Measurements from ENCODE around the gene IGF2BP3. TPM values are rescaled to one million over a fixed set of nuclear protein-coding genes. Genes with fewer than 3 reads are reported as not detected.
A peak's percentile ranks its signal among the peaks of the same experiment; 100 is the strongest.

The IGF2BP3 gene
- total and polyA plus RNA-seq, 10 of the 15 experiments (the other 5 are each of a cell fraction or from before 2014, with no cell fraction given), result 4.6 to 61.2 (median 36.9) TPM

DNA sequence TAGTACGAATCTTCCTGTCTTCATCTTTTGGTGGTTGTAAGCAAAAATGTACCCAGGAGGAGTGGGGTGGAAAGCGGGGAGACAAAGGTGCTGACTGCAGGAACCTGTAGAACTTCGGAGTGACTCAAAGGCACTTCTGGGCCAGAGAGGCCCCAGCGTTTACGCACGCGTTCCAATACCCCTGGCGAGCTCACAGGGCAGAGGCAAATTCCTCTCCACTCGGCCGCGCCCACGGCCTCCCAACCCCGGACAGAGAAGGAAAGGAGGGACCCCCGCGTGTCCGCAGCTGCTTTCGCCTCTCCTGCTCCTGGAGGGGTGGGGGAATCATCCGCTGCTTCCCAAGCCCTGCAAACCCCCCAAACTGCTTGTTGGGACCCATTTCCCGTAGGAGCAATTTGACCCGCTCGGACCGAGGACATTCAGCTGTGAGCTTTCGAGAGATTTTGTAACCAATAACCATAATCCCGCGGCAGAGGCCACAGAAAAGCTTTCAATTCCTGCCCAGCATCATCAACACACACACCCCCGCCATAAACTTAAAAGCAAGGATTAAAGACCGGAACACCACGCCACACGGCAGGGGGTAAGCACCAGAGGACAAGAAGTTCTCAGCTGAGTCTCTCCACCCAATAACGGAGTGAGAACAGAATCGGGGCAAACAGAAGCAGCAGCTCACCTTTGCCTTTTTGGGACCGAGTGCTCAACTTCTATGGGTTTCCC is 2.3 kb downstream of the IGF2BP3 start:
- Histone ChIP-seq H3K4me1 (ENCODE audit: control insufficient read depth, insufficient read depth, low read length) (peaks cover 10% of the 10 kb centered on the region), H3K9ac (ENCODE audit: control insufficient read depth, insufficient read depth, low read length) (peak overlapping the region; percentile 96), H3K4me2 (ENCODE audit: control insufficient read depth, insufficient read depth) (peak overlapping the region; percentile 60), H3K36me3 (ENCODE audit: control insufficient read depth in 2 of 2, insufficient read depth in 2 of 2, low read length in 1 of 2) (no peaks in the 10 kb centered on the region), H3K27ac (ENCODE audit: control insufficient read depth, insufficient read depth) (peak overlapping the region; percentile 94), H3K9me3 (replicated peaks; ENCODE audit: control insufficient read depth, insufficient read depth, low read length) (no peaks in the 10 kb centered on the region), H2AFZ (ENCODE audit: control insufficient read depth, low read depth, low read length) (peak overlapping the region; percentile 26), H4K20me1 (ENCODE audit: control insufficient read depth, insufficient read depth) (no peaks in the 10 kb centered on the region), H3K4me3 (peak overlapping the region; percentile 96), H3K79me2 (ENCODE audit: control insufficient read depth, insufficient read depth, low read length) (peaks cover 91% of the 10 kb centered on the region), H3K27me3 (replicated peaks in 1 of 2; ENCODE audit: control insufficient read depth in 2 of 2, insufficient read depth in 2 of 2, low read length in 1 of 2) (no peaks in the 10 kb centered on the region)
- CTCF ChIA-PET, result interaction anchor here (0.7 to 2.6 kb wide), 13 partner anchors 10 to 194 kb away, joined by 3 to 25 read pairs (median 4); no protein-coding TSS in a partner anchor
- in situ Hi-C loops (cut with MboI) (no loop called here), intact Hi-C loops (cut with micrococcal nuclease; ENCODE audit: unreplicated experiment) (no loop called here)
- POLR2A ChIA-PET, result interaction anchor here (0.5 to 2.6 kb wide), 11 partner anchors 9 to 1077 kb away, joined by 3 to 14 read pairs (median 4); partner anchors contain the start of gene TRA2A
- SMC1A ChIA-PET (ENCODE audit: uncharacterized antibody, unreplicated experiment), result interaction anchor here (0.8 to 2.3 kb wide), 9 partner anchors 9 to 197 kb away, joined by 3 to 9 read pairs (median 4); partner anchors contain the start of gene CCDC126
- TSS peak; percentile 22 for BruUV-seq (replicated peaks)
- RAD21 ChIA-PET (ENCODE audit: unreplicated experiment), result interaction anchor here (0.8 to 1.4 kb wide), 7 partner anchors 19 to 110 kb away, joined by 3 to 5 read pairs (median 3); no protein-coding TSS in a partner anchor
- DNase-seq (ENCODE audit: low read depth, low spot score) (no peak), ATAC-seq (peak; percentile 31), FAIRE-seq (peak; percentile 84)
- WGBS (ENCODE audit: insufficient coverage, insufficient replicate concordance, low lambda C conversion rate, missing lambda C conversion rate), result under 1% methylated on average over 32 of the region's 32 CpGs
- TF ChIP-seq ATF7 (IDR thresholded peaks at IDR 0.05; ENCODE audit: low read depth) (no peak), PAX5 (IDR thresholded peaks at IDR 0.05; ENCODE audit: borderline replicate concordance, low read depth, low read length) (0 out of 2 replicates have a peak, but pooled peaks have one; percentile 54), CBX3 (IDR thresholded peaks at IDR 0.05; ENCODE audit: borderline replicate concordance, low read depth) (no peak), KAT2A (conservative IDR thresholded peaks at IDR 0.05; ENCODE audit: control insufficient read depth, low read depth, low read length) (no peak), SREBF2 (IDR thresholded peaks at IDR 0.05; ENCODE audit: low read length) (no peak), CREB1 (IDR thresholded peaks at IDR 0.05; ENCODE audit: low read depth) (peak; percentile 46), PAX8 (IDR thresholded peaks at IDR 0.05) (no peak), ZSCAN29 (IDR thresholded peaks at IDR 0.05) (no peak), SRF (IDR thresholded peaks at IDR 0.05; ENCODE audit: low read depth in 2 of 2, low read length in 2 of 2) (0 out of 4 replicates have a peak, but pooled peaks of 1 of the 2 experiments have one; percentile 26), MEF2A (IDR thresholded peaks at IDR 0.05; ENCODE audit: insufficient read depth, low read depth, low read length) (no peak), MYC (IDR thresholded peaks at IDR 0.05; ENCODE audit: insufficient read depth, insufficient read length, insufficient replicate concordance, low read length, severe bottlenecking) (no peak), CHD4 (IDR thresholded peaks at IDR 0.05) (no peak)
- TF ChIP-seq, protein P1, sequence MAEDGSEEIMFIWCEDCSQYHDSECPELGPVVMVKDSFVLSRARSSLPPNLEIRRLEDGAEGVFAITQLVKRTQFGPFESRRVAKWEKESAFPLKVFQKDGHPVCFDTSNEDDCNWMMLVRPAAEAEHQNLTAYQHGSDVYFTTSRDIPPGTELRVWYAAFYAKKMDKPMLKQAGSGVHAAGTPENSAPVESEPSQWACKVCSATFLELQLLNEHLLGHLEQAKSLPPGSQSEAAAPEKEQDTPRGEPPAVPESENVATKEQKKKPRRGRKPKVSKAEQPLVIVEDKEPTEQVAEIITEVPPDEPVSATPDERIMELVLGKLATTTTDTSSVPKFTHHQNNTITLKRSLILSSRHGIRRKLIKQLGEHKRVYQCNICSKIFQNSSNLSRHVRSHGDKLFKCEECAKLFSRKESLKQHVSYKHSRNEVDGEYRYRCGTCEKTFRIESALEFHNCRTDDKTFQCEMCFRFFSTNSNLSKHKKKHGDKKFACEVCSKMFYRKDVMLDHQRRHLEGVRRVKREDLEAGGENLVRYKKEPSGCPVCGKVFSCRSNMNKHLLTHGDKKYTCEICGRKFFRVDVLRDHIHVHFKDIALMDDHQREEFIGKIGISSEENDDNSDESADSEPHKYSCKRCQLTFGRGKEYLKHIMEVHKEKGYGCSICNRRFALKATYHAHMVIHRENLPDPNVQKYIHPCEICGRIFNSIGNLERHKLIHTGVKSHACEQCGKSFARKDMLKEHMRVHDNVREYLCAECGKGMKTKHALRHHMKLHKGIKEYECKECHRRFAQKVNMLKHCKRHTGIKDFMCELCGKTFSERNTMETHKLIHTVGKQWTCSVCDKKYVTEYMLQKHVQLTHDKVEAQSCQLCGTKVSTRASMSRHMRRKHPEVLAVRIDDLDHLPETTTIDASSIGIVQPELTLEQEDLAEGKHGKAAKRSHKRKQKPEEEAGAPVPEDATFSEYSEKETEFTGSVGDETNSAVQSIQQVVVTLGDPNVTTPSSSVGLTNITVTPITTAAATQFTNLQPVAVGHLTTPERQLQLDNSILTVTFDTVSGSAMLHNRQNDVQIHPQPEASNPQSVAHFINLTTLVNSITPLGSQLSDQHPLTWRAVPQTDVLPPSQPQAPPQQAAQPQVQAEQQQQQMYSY (CRISPR knock-in tag; IDR thresholded peaks at IDR 0.05), result no peak
- TF ChIP-seq, protein P2, sequence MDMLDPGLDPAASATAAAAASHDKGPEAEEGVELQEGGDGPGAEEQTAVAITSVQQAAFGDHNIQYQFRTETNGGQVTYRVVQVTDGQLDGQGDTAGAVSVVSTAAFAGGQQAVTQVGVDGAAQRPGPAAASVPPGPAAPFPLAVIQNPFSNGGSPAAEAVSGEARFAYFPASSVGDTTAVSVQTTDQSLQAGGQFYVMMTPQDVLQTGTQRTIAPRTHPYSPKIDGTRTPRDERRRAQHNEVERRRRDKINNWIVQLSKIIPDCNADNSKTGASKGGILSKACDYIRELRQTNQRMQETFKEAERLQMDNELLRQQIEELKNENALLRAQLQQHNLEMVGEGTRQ (IDR thresholded peaks at IDR 0.05; ENCODE audit: borderline replicate concordance, low read depth, low read length), result no peak
- TF ChIP-seq, protein P3, sequence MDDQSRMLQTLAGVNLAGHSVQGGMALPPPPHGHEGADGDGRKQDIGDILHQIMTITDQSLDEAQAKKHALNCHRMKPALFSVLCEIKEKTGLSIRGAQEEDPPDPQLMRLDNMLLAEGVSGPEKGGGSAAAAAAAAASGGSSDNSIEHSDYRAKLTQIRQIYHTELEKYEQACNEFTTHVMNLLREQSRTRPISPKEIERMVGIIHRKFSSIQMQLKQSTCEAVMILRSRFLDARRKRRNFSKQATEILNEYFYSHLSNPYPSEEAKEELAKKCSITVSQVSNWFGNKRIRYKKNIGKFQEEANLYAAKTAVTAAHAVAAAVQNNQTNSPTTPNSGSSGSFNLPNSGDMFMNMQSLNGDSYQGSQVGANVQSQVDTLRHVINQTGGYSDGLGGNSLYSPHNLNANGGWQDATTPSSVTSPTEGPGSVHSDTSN (IDR thresholded peaks at IDR 0.05; ENCODE audit: insufficient replicate concordance, low read depth, low read length), result no peak

Data from GM12878 (cell line).